Endothelial cell of umbilical vein (primary cell): Measurements from ENCODE around the gene RAPH1. TPM values are rescaled to one million over a fixed set of nuclear protein-coding genes. Genes with fewer than 3 reads are reported as not detected.

Source experiments
- BruUV-seq: library from RNA; stranded (reverse); fragments of 400-500 nt; replicated peaks from 2 replicates; lab custom pipeline; 2021; lab: Mats Ljungman, UMichigan
- CTCF ChIA-PET: fragments of 300-600, 350-600 bp; sonication (Branson Sonifier 250); formaldehyde crosslinking; loops from one replicate; lab custom pipeline; 2021; ENCODE audit warnings: antibody characterized with exemption, inconsistent platforms; lab: Charles Lee
- POLR2A ChIA-PET: fragments of 300-600, 350-600 bp; sonication (Branson Sonifier 250); formaldehyde crosslinking; loops from one replicate; lab custom pipeline; 2021; ENCODE audit warnings: antibody characterized with exemption, inconsistent platforms; lab: Charles Lee
- DNase-seq: peaks from one replicate; pipeline ENCODE4 v3.0.0-alpha.2; 2011; ENCODE audit warnings: low read depth, low spot score
- FAIRE-seq: peaks from 2 replicates; lab custom pipeline; 2011; peaks lifted over from hg19 to GRCh38; lab: Jason Lieb, UNC
- H2AFZ ChIP-seq: 2 replicates; pipeline ENCODE4 v1.6.0; 2012; ENCODE audit warnings: low read depth, low read length, control low read depth, inconsistent platforms
- H3K27ac ChIP-seq: 2 replicates; pipeline ENCODE4 v1.5.1; 2011; ENCODE audit warnings: low read depth, mild to moderate bottlenecking, control low read depth, low read length, moderate library complexity; ENCODE audit not compliant: insufficient read depth
- H3K27me3 ChIP-seq, 2 experiments: 2 replicates each; pipeline versions ENCODE4 v1.6.0 to v1.6.1; 2011; ENCODE audit warnings: low read length in 2 of 2, mixed read lengths in 1 of 2; ENCODE audit not compliant: control insufficient read depth in 2 of 2, insufficient read depth in 2 of 2
- H3K36me3 ChIP-seq, 2 experiments: 2 replicates in 1 of 2; 3 replicates in 1 of 2; pipeline ENCODE4 v1.5.1; 2011; ENCODE audit warnings: low read length in 2 of 2, mild to moderate bottlenecking in 1 of 2, moderate library complexity in 1 of 2; ENCODE audit not compliant: control insufficient read depth in 2 of 2, insufficient read depth in 2 of 2; ENCODE audit errors: extremely low read depth in 1 of 2
- H3K4me1 ChIP-seq: 3 replicates; pipeline ENCODE4 v1.5.1; 2011; ENCODE audit warnings: mild to moderate bottlenecking, low read length; ENCODE audit not compliant: control insufficient read depth, insufficient read depth; ENCODE audit errors: extremely low read depth
- H3K4me2 ChIP-seq: 2 replicates; pipeline ENCODE4 v1.6.1; 2011; ENCODE audit warnings: low read length, control low read depth, mixed read lengths; ENCODE audit not compliant: insufficient read depth
- H3K4me3 ChIP-seq, 3 experiments: fragments of 200-600 bp in 1 of 3; sonication (generic), shearing (Covaris generic) in 1 of 3; replicated peaks in 1 of 3; 2 replicates each; pipeline ENCODE4 v1.5.1; 2011 to 2016; ENCODE audit warnings: control low read depth in 3 of 3, low read length in 3 of 3, mild to moderate bottlenecking in 2 of 3, inconsistent platforms in 1 of 3, low read depth in 1 of 3, moderate library complexity in 1 of 3; ENCODE audit not compliant: insufficient read depth in 1 of 3
- H3K79me2 ChIP-seq: 2 replicates; pipeline ENCODE4 v1.6.0; 2012; ENCODE audit warnings: low read length, inconsistent platforms; ENCODE audit not compliant: control insufficient read depth, insufficient read depth
- H3K9ac ChIP-seq: replicated peaks from 2 replicates; pipeline ENCODE3; 2011; ENCODE audit warnings: low read length, control low read depth; ENCODE audit not compliant: insufficient read depth; ENCODE audit errors: extremely low read depth
- H3K9me1 ChIP-seq: replicated peaks from 3 replicates; pipeline ENCODE4 v1.6.0; 2011; ENCODE audit warnings: mild to moderate bottlenecking, low read length; ENCODE audit not compliant: control insufficient read depth, insufficient read depth; ENCODE audit errors: extremely low read depth
- H3K9me3 ChIP-seq: replicated peaks from 2 replicates; pipeline ENCODE4 v1.5.1; 2012; ENCODE audit warnings: low read length, inconsistent platforms; ENCODE audit not compliant: control insufficient read depth, insufficient read depth
- H4K20me1 ChIP-seq: replicated peaks from 2 replicates; pipeline ENCODE3; 2011; ENCODE audit warnings: mild to moderate bottlenecking, low read length; ENCODE audit not compliant: control insufficient read depth, insufficient read depth; ENCODE audit errors: extremely low read depth
- CTCF ChIP-seq, 2 donors: IDR thresholded peaks; 1 replicate in 1 of 2; 2 replicates in 1 of 2; pipeline ENCODE4 v1.5.1; 2011; ENCODE audit warnings: low read length in 2 of 2, mild to moderate bottlenecking in 2 of 2, moderate library complexity in 2 of 2, control low read depth in 1 of 2, inconsistent platforms in 1 of 2, low read depth in 1 of 2; ENCODE audit not compliant: insufficient read depth in 1 of 2; ENCODE audit errors: extremely low read depth in 1 of 2
- EZH2 ChIP-seq: IDR thresholded peaks from 2 replicates; pipeline ENCODE4 v1.6.1; 2012; ENCODE audit warnings: borderline replicate concordance, low read depth, mild to moderate bottlenecking, moderate library complexity, low read length, inconsistent platforms; ENCODE audit not compliant: severe bottlenecking
- FOS ChIP-seq: IDR thresholded peaks from 2 replicates; pipeline ENCODE4 v1.6.1; 2011; ENCODE audit warnings: mild to moderate bottlenecking, low read length, moderate library complexity, borderline replicate concordance; ENCODE audit not compliant: insufficient read depth
- GATA2 ChIP-seq: IDR thresholded peaks from 2 replicates; pipeline ENCODE4 v1.7.0; 2011; ENCODE audit warnings: low read depth, mild to moderate bottlenecking, moderate library complexity, mixed read lengths, low read length; ENCODE audit not compliant: insufficient read length, insufficient read depth
- POLR2A ChIP-seq: IDR thresholded peaks from 2 replicates; pipeline ENCODE4 v1.6.1; 2012; ENCODE audit warnings: low read depth, mild to moderate bottlenecking, control low read depth, low read length
- dilution Hi-C: fragments of 300-500 bp; cut with MboI; formaldehyde crosslinking; loops from one replicate; pipeline ENCODE4 v1.15.0; 2019; ENCODE audit warnings: low sequenced_read_pairs; ENCODE audit not compliant: extremely low pct_ligation_motif_present
- intact Hi-C: fragments of 100-400 bp; cut with micrococcal nuclease; formaldehyde crosslinking; loops from one replicate; pipeline ENCODE4 v1.10.0; 2022
- polyA plus RNA-seq, 4 experiments: library from polyadenylated mRNA; depleted of rRNA in 3 of 4; stranded (reverse) in 3 of 4; unstranded in 1 of 4; fragments of >200 nt; gene quantifications; 2 replicates each; pipeline versions ENCODE4 v1.2.1 to v1.2.3, GENCODE V29; 2011 to 2012; ENCODE audit warnings: missing spikeins in 1 of 4
- total RNA-seq: library from RNA; stranded (reverse); gene quantifications from 2 replicates; pipeline ENCODE4 v1.2.3, GENCODE V29; 2021
- TF ChIP-seq, protein P1 (sequence below): IDR thresholded peaks from 2 replicates; pipeline ENCODE4 v1.6.1; 2011; ENCODE audit not compliant: insufficient read depth, insufficient read length

RAPH1 gene
- total and polyA plus RNA-seq, 2 donors (not counting 3 experiments of a cell fraction or from before 2014, with no cell fraction given): 5.1 to 59.5 TPM

DNA sequence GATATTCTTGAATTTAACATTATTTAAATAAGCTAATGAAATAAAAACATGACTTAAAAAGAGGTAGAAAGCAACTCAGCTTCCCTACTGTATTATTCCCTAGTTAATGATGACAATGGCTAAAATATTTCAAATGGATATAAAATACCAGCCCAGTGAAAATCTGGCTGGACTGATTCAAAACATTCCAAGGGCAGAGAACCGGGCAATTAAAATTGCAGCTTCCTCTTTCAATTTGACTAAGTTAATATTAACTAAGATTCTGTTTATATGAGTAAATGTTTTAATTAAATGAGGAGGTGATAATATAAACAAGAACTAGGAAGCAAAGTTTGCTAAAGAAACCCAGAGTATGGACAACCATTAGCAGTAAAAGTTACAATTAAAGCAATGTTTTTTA lies 65.6 kb downstream of the RAPH1 start:
- ChIA-PET CTCF (interaction anchor here (1.2 to 2.9 kb wide), 3 partner anchors 15 to 348 kb away, joined by 3 to 19 read pairs (median 6); no protein-coding TSS in a partner anchor), POLR2A (no interaction called here)
- TF ChIP-seq FOS (no peak), POLR2A (no peak), EZH2 (no peak), CTCF (IDR thresholded peaks at IDR 0.05; ENCODE audit: extremely low read depth in 1 of 2, insufficient read depth in 1 of 2, low read depth in 1 of 2, low read length in 2 of 2) (no peak), GATA2 (no peak)
- TF ChIP-seq, protein P1, sequence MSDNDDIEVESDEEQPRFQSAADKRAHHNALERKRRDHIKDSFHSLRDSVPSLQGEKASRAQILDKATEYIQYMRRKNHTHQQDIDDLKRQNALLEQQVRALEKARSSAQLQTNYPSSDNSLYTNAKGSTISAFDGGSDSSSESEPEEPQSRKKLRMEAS: no peak
- H3K9ac ChIP-seq: no peak overlapping the region
- no peak overlapping the region for H3K27ac ChIP-seq
- H4K20me1 ChIP-seq: no peaks in the 10 kb centered on the region
- FAIRE-seq: no peak
- no peak overlapping the region for H3K4me3 ChIP-seq
- no peak overlapping the region for H2AFZ ChIP-seq
- H3K79me2 ChIP-seq: peaks cover 10% of the 10 kb centered on the region
- H3K4me2 ChIP-seq: no peak overlapping the region
- H3K4me1 ChIP-seq: no peaks in the 10 kb centered on the region
- no peaks in the 10 kb centered on the region for H3K27me3 ChIP-seq
- no peak for DNase-seq
- no TSS peak for BruUV-seq
- dilution Hi-C loops: no loop called here
- no peaks in the 10 kb centered on the region for H3K9me3 ChIP-seq
- intact Hi-C loops: no loop called here
- H3K36me3 ChIP-seq: no peaks in the 10 kb centered on the region
- no peaks in the 10 kb centered on the region for H3K9me1 ChIP-seq
